Transverse colon (tissue), 4 donors: ENCODE results near the gene DDX28.

Experiments
- POLR2A ChIP-seq: fragments of 450-650 bp; IDR thresholded peaks from one replicate; pipeline ENCODE4 v1.6.1; 2016; ENCODE audit warnings: antibody characterized with exemption, mild to moderate bottlenecking, moderate library complexity
- POLR2AphosphoS5 ChIP-seq, 3 donors: sonication (generic); formaldehyde crosslinking; IDR thresholded peaks; one replicate each; pipeline ENCODE4 v1.6.1; 2016; ENCODE audit warnings: antibody characterized with exemption in 3 of 3
- TF ChIP-seq, protein P1 (sequence below), 5 experiments: fragments of 200-600 bp in 3 of 5; fragments of 450-650 bp in 2 of 5; sonication (generic) in 3 of 5; IDR thresholded peaks; 1 replicate in 2 of 5; 2 replicates in 3 of 5; pipeline ENCODE4 v1.5.1; 2016 to 2017; ENCODE audit warnings: antibody characterized with exemption in 5 of 5, inconsistent platforms in 3 of 5, mild to moderate bottlenecking in 2 of 5, moderate library complexity in 1 of 5

DNA sequence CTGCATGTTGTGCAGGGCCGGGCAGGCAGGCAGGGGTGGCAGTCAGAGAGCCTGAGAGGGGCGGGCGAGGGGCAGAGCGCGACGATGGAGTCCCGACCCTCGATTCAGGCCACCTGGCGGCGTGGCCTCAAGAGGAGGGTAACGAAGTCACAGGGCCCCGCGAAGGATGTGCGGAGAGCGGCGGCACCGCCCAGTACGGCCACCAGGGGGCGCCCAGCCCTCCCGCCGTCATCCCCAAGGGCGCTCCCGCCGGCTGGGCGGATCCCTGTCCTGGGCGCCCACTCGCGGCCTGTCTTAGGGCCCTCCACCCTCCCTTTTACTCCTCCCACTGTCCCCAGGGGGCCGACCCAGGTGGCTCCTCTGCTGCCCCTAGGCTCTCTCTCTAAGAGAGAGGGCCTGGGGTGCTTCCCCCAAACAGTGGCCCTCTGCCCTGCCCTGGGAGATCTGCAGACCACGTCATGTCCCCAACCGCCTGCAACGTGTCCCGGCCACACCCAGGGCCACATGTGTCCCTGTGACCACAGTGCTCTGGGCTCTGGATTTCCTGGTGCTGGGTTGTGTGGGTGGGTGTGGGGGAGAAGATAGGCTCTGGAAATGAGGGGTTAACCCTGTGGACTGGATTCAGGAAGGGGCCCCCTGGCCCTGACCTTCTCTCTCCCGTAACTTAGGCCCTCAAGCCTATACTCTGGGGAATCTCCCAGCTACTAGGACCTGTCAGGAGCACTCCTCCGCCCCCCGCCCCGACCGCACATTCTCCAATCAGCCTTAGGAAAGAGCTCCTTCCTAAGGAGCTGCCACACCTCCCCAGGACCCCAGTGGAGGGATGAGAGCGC is 29.6 kb downstream of the DDX28 start:
- TF ChIP-seq POLR2A (peak; percentile 16), POLR2AphosphoS5 (IDR thresholded peaks at IDR 0.05) (no peak)
- TF ChIP-seq, protein P1, sequence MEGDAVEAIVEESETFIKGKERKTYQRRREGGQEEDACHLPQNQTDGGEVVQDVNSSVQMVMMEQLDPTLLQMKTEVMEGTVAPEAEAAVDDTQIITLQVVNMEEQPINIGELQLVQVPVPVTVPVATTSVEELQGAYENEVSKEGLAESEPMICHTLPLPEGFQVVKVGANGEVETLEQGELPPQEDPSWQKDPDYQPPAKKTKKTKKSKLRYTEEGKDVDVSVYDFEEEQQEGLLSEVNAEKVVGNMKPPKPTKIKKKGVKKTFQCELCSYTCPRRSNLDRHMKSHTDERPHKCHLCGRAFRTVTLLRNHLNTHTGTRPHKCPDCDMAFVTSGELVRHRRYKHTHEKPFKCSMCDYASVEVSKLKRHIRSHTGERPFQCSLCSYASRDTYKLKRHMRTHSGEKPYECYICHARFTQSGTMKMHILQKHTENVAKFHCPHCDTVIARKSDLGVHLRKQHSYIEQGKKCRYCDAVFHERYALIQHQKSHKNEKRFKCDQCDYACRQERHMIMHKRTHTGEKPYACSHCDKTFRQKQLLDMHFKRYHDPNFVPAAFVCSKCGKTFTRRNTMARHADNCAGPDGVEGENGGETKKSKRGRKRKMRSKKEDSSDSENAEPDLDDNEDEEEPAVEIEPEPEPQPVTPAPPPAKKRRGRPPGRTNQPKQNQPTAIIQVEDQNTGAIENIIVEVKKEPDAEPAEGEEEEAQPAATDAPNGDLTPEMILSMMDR (IDR thresholded peaks at IDR 0.05) = peak; percentile 94 to 100 (median 99)
